GM23338 (cell line): ENCODE results near the gene ZC3H12C. TPM values are rescaled to one million over a fixed set of nuclear protein-coding genes. Genes with fewer than 3 reads are reported as not detected.
A peak's percentile ranks its signal among the peaks of the same experiment; 100 is the strongest.

Experiments used
- ATAC-seq: fragments of 200-7000 bp; cut with Tn5 transposase; 3 replicates; pipeline ENCODE4 v1.9.1; 2020
- DNase-seq: peaks from one replicate; pipeline ENCODE4 v3.0.0-alpha.2; 2015; ENCODE audit warnings: low spot score
- H2AFZ ChIP-seq: fragments of 200-600 bp; sonication (generic); 2 replicates; pipeline ENCODE4 v1.8.0; 2016; ENCODE audit warnings: antibody characterized with exemption, mild to moderate bottlenecking, moderate library complexity
- H3F3A ChIP-seq: fragments of 200-600 bp; sonication (generic); replicated peaks from 2 replicates; pipeline ENCODE4 v1.8.0; 2017; ENCODE audit warnings: antibody characterized with exemption, mixed run types, low read depth
- H3K27ac ChIP-seq: fragments of 200-600 bp; sonication (generic); 2 replicates; pipeline ENCODE4 v1.6.1; 2016; ENCODE audit warnings: low read depth
- H3K27me3 ChIP-seq: fragments of 200-600 bp; sonication (generic); 2 replicates; pipeline ENCODE4 v1.8.0; 2016; ENCODE audit warnings: mild to moderate bottlenecking, mixed run types, moderate library complexity; ENCODE audit not compliant: insufficient read depth
- H3K36me3 ChIP-seq: fragments of 200-600 bp; sonication (generic); 2 replicates; pipeline ENCODE4 v1.8.0; 2016; ENCODE audit warnings: mild to moderate bottlenecking; ENCODE audit not compliant: insufficient read depth
- H3K4me1 ChIP-seq: fragments of 200-600 bp; sonication (generic); 2 replicates; pipeline ENCODE4 v1.8.0; 2016; ENCODE audit warnings: mild to moderate bottlenecking, moderate library complexity; ENCODE audit not compliant: insufficient read depth
- H3K4me2 ChIP-seq: fragments of 200-600 bp; sonication (generic); 2 replicates; pipeline ENCODE4 v1.7.1; 2017; ENCODE audit warnings: mixed run types
- H3K4me3 ChIP-seq: fragments of 200-600 bp; sonication (generic); 2 replicates; pipeline ENCODE4 v1.6.1; 2016; ENCODE audit warnings: mixed run types
- H3K79me2 ChIP-seq: fragments of 200-600 bp; sonication (generic); replicated peaks from 2 replicates; pipeline ENCODE4 v1.8.0; 2017; ENCODE audit warnings: mild to moderate bottlenecking; ENCODE audit not compliant: insufficient read depth
- H3K9me2 ChIP-seq: fragments of 200-600 bp; sonication (generic); 2 replicates; pipeline ENCODE4 v1.8.0; 2017; ENCODE audit not compliant: insufficient read depth
- H4K20me1 ChIP-seq: fragments of 200-600 bp; sonication (generic); replicated peaks from 2 replicates; pipeline ENCODE4 v1.8.0; 2017; ENCODE audit warnings: mild to moderate bottlenecking; ENCODE audit not compliant: insufficient read depth
- H3K27ac Mint-ChIP-seq: 2 replicates; pipeline ENCODE4 v1.8.0; 2020; ENCODE audit warnings: inconsistent platforms, mild to moderate bottlenecking, moderate library complexity, mixed read lengths
- H3K27me3 Mint-ChIP-seq: 3 replicates; pipeline ENCODE4 v1.8.0; 2022; ENCODE audit warnings: low read depth, mild to moderate bottlenecking, moderate library complexity, mixed read lengths, inconsistent platforms; ENCODE audit not compliant: insufficient read depth, poor library complexity
- H3K36me3 Mint-ChIP-seq: 3 replicates; pipeline ENCODE4 v1.8.0; 2021; ENCODE audit warnings: low read depth, mild to moderate bottlenecking, inconsistent platforms, moderate library complexity, mixed read lengths
- H3K4me1 Mint-ChIP-seq: 3 replicates; pipeline ENCODE4 v1.8.0; 2020; ENCODE audit warnings: mild to moderate bottlenecking, inconsistent platforms, mixed read lengths
- H3K4me3 Mint-ChIP-seq: 3 replicates; pipeline ENCODE4 v1.8.0; 2021; ENCODE audit warnings: moderate library complexity, mild to moderate bottlenecking, inconsistent platforms, mixed read lengths
- H3K9me3 Mint-ChIP-seq: 3 replicates; pipeline ENCODE4 v1.8.0; 2020; ENCODE audit warnings: moderate library complexity, mild to moderate bottlenecking, inconsistent platforms, mixed read lengths
- CREB1 ChIP-seq: fragments of 250-450 bp; sonication (Bioruptor Pico); IDR thresholded peaks from 2 replicates; pipeline ENCODE4 v1.5.0; 2020; ENCODE audit warnings: low read depth, mild to moderate bottlenecking, moderate library complexity
- EZH2 ChIP-seq: fragments of 200-600 bp; sonication (generic); IDR thresholded peaks from one replicate; pipeline ENCODE4 v1.8.0; 2017; ENCODE audit warnings: antibody characterized with exemption, mild to moderate bottlenecking, low read depth; ENCODE audit not compliant: unreplicated experiment
- EZH2phosphoT487 ChIP-seq: fragments of 200-600 bp; sonication (generic); IDR thresholded peaks from one replicate; pipeline ENCODE4 v1.8.1; 2018; ENCODE audit warnings: antibody characterized with exemption; ENCODE audit not compliant: unreplicated experiment
- JUNB ChIP-seq: IDR thresholded peaks from one replicate; pipeline ENCODE4 v1.6.1; 2016; ENCODE audit warnings: antibody characterized with exemption; ENCODE audit not compliant: unreplicated experiment
- NANOG ChIP-seq: IDR thresholded peaks from 2 replicates; pipeline ENCODE4 v1.6.1; 2016; ENCODE audit warnings: antibody characterized with exemption, borderline replicate concordance
- POLR2AphosphoS5 ChIP-seq: IDR thresholded peaks from 2 replicates; pipeline ENCODE4 v1.6.1; 2016; ENCODE audit warnings: antibody characterized with exemption, low read depth
- STAT1 ChIP-seq: IDR thresholded peaks from one replicate; pipeline ENCODE4 v1.6.1; 2016; ENCODE audit warnings: antibody characterized with exemption; ENCODE audit not compliant: unreplicated experiment
- ZNF114 ChIP-seq: fragments of 250-450 bp; sonication (Bioruptor Pico); IDR thresholded peaks from 2 replicates; pipeline ENCODE4 v1.5.0; 2020; ENCODE audit warnings: mild to moderate bottlenecking, moderate library complexity
- ZNF331 ChIP-seq: fragments of 250-450 bp; sonication (Bioruptor Pico); IDR thresholded peaks from 2 replicates; pipeline ENCODE4 v1.5.0; 2020; ENCODE audit warnings: low read depth, mild to moderate bottlenecking, moderate library complexity
- polyA plus RNA-seq: library from polyadenylated mRNA; unstranded; fragments of >200 nt; fragmentation: Nextera tagmentation; extraction: Ambion mirVana; gene quantifications from 2 replicates; pipeline ENCODE4 v1.2.1, GENCODE V29; 2016
- total RNA-seq: library from RNA; depleted of rRNA; stranded (reverse); fragments of >200 nt; shearing (Covaris generic); gene quantifications from 2 replicates; pipeline ENCODE4 v1.2.3, GENCODE V29; 2014
- TF ChIP-seq, protein P1 (sequence below): IDR thresholded peaks from 2 replicates; pipeline ENCODE4 v1.6.1; 2016; ENCODE audit warnings: antibody characterized with exemption
- TF ChIP-seq, protein P2 (sequence below): IDR thresholded peaks from one replicate; pipeline ENCODE4 v1.6.1; 2018; ENCODE audit warnings: antibody characterized with exemption; ENCODE audit not compliant: unreplicated experiment
- TF ChIP-seq, protein P3 (sequence below): fragments of 250-450 bp; sonication (Bioruptor Pico); IDR thresholded peaks from 2 replicates; pipeline ENCODE4 v1.5.0; 2020; ENCODE audit warnings: mild to moderate bottlenecking, moderate library complexity
- TF ChIP-seq, protein P4 (sequence below), 2 experiments: fragments of 200-600 bp in 1 of 2; sonication (generic) in 1 of 2; conservative IDR thresholded peaks; 2 replicates each; pipeline versions ENCODE4 v1.5.1 to v1.6.1; 2016 to 2017; ENCODE audit warnings: antibody characterized with exemption in 2 of 2, low read depth in 2 of 2, mild to moderate bottlenecking in 2 of 2, moderate library complexity in 1 of 2

Gene ZC3H12C
- total and polyA plus RNA-seq, 2 experiments from 2014 or later: 0.55 to 2.4 TPM

DNA sequence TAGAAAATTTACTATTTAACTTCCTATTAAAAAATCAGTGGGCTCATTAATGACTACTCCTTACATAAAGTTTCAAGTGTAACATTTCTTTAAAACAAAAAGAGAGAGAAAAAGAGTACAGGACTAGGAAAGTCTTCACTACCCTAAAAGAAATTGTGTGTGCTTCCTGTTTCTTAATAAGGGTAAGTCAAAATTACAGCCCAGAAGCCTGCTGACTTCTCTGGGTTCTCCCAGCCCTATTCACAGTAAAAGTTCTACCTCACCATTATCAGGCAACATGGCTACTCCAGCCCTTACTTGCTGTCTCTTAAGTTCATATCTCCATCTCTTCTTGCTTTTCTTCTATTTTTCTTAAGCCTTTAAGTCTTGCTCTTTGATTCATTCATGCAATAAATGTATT is 20.3 kb upstream of the ZC3H12C start:
- Histone ChIP-seq H4K20me1 (no peaks in the 10 kb centered on the region), H3K27me3 (no peaks in the 10 kb centered on the region), H3F3A (no peaks in the 10 kb centered on the region), H3K36me3 (no peaks in the 10 kb centered on the region), H3K79me2 (no peaks in the 10 kb centered on the region), H3K9me2 (peaks cover 18% of the 10 kb centered on the region), H3K4me2 (no peak overlapping the region), H3K27ac (no peak overlapping the region), H3K4me1 (peaks cover 30% of the 10 kb centered on the region), H3K4me3 (no peak overlapping the region), H2AFZ (peak overlapping the region; percentile 56; the same call in 1 of the 2 replicates)
- Mint-ChIP-seq H3K27ac (no peak overlapping the region), H3K36me3 (no peaks in the 10 kb centered on the region), H3K27me3 (peaks cover 2% of the 10 kb centered on the region), H3K9me3 (no peaks in the 10 kb centered on the region), H3K4me3 (no peak overlapping the region), H3K4me1 (peaks cover 33% of the 10 kb centered on the region)
- ATAC-seq (no peak), DNase-seq (no peak)
- TF ChIP-seq, protein P1, sequence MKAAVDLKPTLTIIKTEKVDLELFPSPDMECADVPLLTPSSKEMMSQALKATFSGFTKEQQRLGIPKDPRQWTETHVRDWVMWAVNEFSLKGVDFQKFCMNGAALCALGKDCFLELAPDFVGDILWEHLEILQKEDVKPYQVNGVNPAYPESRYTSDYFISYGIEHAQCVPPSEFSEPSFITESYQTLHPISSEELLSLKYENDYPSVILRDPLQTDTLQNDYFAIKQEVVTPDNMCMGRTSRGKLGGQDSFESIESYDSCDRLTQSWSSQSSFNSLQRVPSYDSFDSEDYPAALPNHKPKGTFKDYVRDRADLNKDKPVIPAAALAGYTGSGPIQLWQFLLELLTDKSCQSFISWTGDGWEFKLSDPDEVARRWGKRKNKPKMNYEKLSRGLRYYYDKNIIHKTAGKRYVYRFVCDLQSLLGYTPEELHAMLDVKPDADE: no peak
- TF ChIP-seq NANOG (no peak), EZH2 (no peak), EZH2phosphoT487 (no peak), JUNB (no peak), STAT1 (no peak), POLR2AphosphoS5 (no peak), ZNF114 (CRISPR knock-in tag) (no peak), CREB1 (CRISPR knock-in tag) (no peak), ZNF331 (CRISPR knock-in tag) (no peak)
- TF ChIP-seq, protein P2, sequence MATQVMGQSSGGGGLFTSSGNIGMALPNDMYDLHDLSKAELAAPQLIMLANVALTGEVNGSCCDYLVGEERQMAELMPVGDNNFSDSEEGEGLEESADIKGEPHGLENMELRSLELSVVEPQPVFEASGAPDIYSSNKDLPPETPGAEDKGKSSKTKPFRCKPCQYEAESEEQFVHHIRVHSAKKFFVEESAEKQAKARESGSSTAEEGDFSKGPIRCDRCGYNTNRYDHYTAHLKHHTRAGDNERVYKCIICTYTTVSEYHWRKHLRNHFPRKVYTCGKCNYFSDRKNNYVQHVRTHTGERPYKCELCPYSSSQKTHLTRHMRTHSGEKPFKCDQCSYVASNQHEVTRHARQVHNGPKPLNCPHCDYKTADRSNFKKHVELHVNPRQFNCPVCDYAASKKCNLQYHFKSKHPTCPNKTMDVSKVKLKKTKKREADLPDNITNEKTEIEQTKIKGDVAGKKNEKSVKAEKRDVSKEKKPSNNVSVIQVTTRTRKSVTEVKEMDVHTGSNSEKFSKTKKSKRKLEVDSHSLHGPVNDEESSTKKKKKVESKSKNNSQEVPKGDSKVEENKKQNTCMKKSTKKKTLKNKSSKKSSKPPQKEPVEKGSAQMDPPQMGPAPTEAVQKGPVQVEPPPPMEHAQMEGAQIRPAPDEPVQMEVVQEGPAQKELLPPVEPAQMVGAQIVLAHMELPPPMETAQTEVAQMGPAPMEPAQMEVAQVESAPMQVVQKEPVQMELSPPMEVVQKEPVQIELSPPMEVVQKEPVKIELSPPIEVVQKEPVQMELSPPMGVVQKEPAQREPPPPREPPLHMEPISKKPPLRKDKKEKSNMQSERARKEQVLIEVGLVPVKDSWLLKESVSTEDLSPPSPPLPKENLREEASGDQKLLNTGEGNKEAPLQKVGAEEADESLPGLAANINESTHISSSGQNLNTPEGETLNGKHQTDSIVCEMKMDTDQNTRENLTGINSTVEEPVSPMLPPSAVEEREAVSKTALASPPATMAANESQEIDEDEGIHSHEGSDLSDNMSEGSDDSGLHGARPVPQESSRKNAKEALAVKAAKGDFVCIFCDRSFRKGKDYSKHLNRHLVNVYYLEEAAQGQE: no peak
- TF ChIP-seq, protein P3, sequence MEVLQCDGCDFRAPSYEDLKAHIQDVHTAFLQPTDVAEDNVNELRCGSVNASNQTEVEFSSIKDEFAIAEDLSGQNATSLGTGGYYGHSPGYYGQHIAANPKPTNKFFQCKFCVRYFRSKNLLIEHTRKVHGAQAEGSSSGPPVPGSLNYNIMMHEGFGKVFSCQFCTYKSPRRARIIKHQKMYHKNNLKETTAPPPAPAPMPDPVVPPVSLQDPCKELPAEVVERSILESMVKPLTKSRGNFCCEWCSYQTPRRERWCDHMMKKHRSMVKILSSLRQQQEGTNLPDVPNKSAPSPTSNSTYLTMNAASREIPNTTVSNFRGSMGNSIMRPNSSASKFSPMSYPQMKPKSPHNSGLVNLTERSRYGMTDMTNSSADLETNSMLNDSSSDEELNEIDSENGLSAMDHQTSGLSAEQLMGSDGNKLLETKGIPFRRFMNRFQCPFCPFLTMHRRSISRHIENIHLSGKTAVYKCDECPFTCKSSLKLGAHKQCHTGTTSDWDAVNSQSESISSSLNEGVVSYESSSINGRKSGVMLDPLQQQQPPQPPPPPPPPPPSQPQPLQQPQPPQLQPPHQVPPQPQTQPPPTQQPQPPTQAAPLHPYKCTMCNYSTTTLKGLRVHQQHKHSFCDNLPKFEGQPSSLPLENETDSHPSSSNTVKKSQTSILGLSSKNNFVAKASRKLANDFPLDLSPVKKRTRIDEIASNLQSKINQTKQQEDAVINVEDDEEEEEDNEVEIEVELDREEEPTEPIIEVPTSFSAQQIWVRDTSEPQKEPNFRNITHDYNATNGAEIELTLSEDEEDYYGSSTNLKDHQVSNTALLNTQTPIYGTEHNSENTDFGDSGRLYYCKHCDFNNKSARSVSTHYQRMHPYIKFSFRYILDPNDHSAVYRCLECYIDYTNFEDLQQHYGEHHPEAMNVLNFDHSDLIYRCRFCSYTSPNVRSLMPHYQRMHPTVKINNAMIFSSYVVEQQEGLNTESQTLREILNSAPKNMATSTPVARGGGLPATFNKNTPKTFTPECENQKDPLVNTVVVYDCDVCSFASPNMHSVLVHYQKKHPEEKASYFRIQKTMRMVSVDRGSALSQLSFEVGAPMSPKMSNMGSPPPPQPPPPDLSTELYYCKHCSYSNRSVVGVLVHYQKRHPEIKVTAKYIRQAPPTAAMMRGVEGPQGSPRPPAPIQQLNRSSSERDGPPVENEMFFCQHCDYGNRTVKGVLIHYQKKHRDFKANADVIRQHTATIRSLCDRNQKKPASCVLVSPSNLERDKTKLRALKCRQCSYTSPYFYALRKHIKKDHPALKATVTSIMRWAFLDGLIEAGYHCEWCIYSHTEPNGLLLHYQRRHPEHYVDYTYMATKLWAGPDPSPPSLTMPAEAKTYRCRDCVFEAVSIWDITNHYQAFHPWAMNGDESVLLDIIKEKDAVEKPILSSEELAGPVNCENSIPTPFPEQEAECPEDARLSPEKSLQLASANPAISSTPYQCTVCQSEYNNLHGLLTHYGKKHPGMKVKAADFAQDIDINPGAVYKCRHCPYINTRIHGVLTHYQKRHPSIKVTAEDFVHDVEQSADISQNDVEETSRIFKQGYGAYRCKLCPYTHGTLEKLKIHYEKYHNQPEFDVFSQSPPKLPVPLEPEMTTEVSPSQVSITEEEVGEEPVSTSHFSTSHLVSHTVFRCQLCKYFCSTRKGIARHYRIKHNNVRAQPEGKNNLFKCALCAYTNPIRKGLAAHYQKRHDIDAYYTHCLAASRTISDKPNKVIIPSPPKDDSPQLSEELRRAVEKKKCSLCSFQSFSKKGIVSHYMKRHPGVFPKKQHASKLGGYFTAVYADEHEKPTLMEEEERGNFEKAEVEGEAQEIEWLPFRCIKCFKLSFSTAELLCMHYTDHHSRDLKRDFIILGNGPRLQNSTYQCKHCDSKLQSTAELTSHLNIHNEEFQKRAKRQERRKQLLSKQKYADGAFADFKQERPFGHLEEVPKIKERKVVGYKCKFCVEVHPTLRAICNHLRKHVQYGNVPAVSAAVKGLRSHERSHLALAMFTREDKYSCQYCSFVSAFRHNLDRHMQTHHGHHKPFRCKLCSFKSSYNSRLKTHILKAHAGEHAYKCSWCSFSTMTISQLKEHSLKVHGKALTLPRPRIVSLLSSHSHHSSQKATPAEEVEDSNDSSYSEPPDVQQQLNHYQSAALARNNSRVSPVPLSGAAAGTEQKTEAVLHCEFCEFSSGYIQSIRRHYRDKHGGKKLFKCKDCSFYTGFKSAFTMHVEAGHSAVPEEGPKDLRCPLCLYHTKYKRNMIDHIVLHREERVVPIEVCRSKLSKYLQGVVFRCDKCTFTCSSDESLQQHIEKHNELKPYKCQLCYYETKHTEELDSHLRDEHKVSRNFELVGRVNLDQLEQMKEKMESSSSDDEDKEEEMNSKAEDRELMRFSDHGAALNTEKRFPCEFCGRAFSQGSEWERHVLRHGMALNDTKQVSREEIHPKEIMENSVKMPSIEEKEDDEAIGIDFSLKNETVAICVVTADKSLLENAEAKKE (CRISPR knock-in tag): no peak
- TF ChIP-seq, protein P4, sequence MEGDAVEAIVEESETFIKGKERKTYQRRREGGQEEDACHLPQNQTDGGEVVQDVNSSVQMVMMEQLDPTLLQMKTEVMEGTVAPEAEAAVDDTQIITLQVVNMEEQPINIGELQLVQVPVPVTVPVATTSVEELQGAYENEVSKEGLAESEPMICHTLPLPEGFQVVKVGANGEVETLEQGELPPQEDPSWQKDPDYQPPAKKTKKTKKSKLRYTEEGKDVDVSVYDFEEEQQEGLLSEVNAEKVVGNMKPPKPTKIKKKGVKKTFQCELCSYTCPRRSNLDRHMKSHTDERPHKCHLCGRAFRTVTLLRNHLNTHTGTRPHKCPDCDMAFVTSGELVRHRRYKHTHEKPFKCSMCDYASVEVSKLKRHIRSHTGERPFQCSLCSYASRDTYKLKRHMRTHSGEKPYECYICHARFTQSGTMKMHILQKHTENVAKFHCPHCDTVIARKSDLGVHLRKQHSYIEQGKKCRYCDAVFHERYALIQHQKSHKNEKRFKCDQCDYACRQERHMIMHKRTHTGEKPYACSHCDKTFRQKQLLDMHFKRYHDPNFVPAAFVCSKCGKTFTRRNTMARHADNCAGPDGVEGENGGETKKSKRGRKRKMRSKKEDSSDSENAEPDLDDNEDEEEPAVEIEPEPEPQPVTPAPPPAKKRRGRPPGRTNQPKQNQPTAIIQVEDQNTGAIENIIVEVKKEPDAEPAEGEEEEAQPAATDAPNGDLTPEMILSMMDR (conservative IDR thresholded peaks at IDR 0.05; ENCODE audit: low read depth in 2 of 2): no peak
